Trophoblast cell (in vitro differentiated cells and primary cell): ENCODE data around the gene DNAH17.
"Not testable (repeated sequence)": the region's sequence is repeated elsewhere in the genome, so short reads cannot be mapped to it uniquely, and the experiment has no call there.

ENCODE experiments used
- DNase-seq, 2 donors: peaks; one replicate each; pipeline ENCODE4 v3.0.0-alpha.2; 2016
- H2AFZ ChIP-seq: 2 replicates; pipeline ENCODE4 v1.6.1; 2013; ENCODE audit warnings: low read length, moderate library complexity, mild to moderate bottlenecking; ENCODE audit not compliant: insufficient read depth, poor library complexity
- H2AK5ac ChIP-seq: 2 replicates; pipeline ENCODE4 v1.6.1; 2013; ENCODE audit warnings: mild to moderate bottlenecking, low read length
- H2BK120ac ChIP-seq: 2 replicates; pipeline ENCODE4 v1.6.1; 2013; ENCODE audit warnings: low read length, mild to moderate bottlenecking, moderate library complexity; ENCODE audit not compliant: insufficient read depth, poor library complexity
- H2BK12ac ChIP-seq: 2 replicates; pipeline ENCODE4 v1.6.1; 2013; ENCODE audit warnings: mild to moderate bottlenecking, low read length, moderate library complexity
- H2BK5ac ChIP-seq: 2 replicates; pipeline ENCODE4 v1.6.1; 2013; ENCODE audit warnings: low read length, low read depth, moderate library complexity, mild to moderate bottlenecking; ENCODE audit not compliant: poor library complexity
- H3K14ac ChIP-seq: 2 replicates; pipeline ENCODE4 v1.6.1; 2013; ENCODE audit warnings: mild to moderate bottlenecking, low read length
- H3K18ac ChIP-seq: 2 replicates; pipeline ENCODE4 v1.6.1; 2013; ENCODE audit warnings: mild to moderate bottlenecking, low read length
- H3K23ac ChIP-seq: 2 replicates; pipeline ENCODE4 v1.6.1; 2013; ENCODE audit warnings: low read length
- H3K27ac ChIP-seq: 2 replicates; pipeline ENCODE4 v1.5.1; 2013; ENCODE audit warnings: low read depth, mild to moderate bottlenecking, inconsistent platforms, low read length, moderate library complexity
- H3K27me3 ChIP-seq: 2 replicates; pipeline ENCODE4 v1.6.1; 2013; ENCODE audit warnings: inconsistent platforms, mild to moderate bottlenecking, low read length, moderate library complexity; ENCODE audit not compliant: insufficient read depth
- H3K36me3 ChIP-seq, 2 experiments: 1 replicate in 1 of 2; 2 replicates in 1 of 2; pipeline ENCODE4 v1.6.1; 2013; ENCODE audit warnings: low read length in 2 of 2, mild to moderate bottlenecking in 2 of 2, moderate library complexity in 1 of 2; ENCODE audit not compliant: insufficient read depth in 2 of 2, control insufficient read depth in 1 of 2
- H3K4ac ChIP-seq: 2 replicates; pipeline ENCODE4 v1.6.1; 2013; ENCODE audit warnings: low read depth, mild to moderate bottlenecking, low read length, moderate library complexity
- H3K4me1 ChIP-seq, 2 experiments: 1 replicate in 1 of 2; 2 replicates in 1 of 2; pipeline ENCODE4 v1.6.1; 2013; ENCODE audit warnings: low read length in 2 of 2, mild to moderate bottlenecking in 2 of 2, moderate library complexity in 1 of 2; ENCODE audit not compliant: insufficient read depth in 2 of 2, control insufficient read depth in 1 of 2
- H3K4me2 ChIP-seq: 2 replicates; pipeline ENCODE4 v1.6.1; 2013; ENCODE audit warnings: inconsistent platforms, mild to moderate bottlenecking, low read length, moderate library complexity
- H3K4me3 ChIP-seq: 2 replicates; pipeline ENCODE4 v1.5.1; 2013; ENCODE audit warnings: mild to moderate bottlenecking, low read depth, low read length, inconsistent platforms
- H3K79me1 ChIP-seq: one replicate; pipeline ENCODE4 v1.6.1; 2013; ENCODE audit warnings: low read length
- H3K79me2 ChIP-seq: 2 replicates; pipeline ENCODE4 v1.6.1; 2013; ENCODE audit warnings: low read length, mild to moderate bottlenecking; ENCODE audit not compliant: control insufficient read depth, insufficient read depth, poor library complexity
- H3K9ac ChIP-seq: 2 replicates; pipeline ENCODE4 v1.6.1; 2013; ENCODE audit warnings: mild to moderate bottlenecking, low read length
- H3K9me3 ChIP-seq: 2 replicates; pipeline ENCODE4 v1.6.1; 2013; ENCODE audit warnings: low read depth, mild to moderate bottlenecking, control low read depth, inconsistent platforms, low read length; ENCODE audit not compliant: insufficient read depth
- H4K12ac ChIP-seq: 2 replicates; pipeline ENCODE4 v1.6.1; 2013; ENCODE audit warnings: low read depth, mild to moderate bottlenecking, low read length, moderate library complexity
- H4K8ac ChIP-seq: 2 replicates; pipeline ENCODE4 v1.6.1; 2013; ENCODE audit warnings: low read depth, mild to moderate bottlenecking, low read length, moderate library complexity
- H4K91ac ChIP-seq: one replicate; pipeline ENCODE4 v1.6.1; 2013; ENCODE audit warnings: low read depth, mild to moderate bottlenecking, low read length, moderate library complexity
- WGBS: extraction: QIAGEN DNeasy Blood & Tissue Kit; methylation state at CpG from one replicate; pipeline ENCODE4 v1.1.7; 2013; ENCODE audit warnings: missing lambda C conversion rate; ENCODE audit not compliant: insufficient read length, insufficient coverage; ENCODE audit errors: extremely low coverage; 5-methylcytosine and 5-hydroxymethylcytosine counted together

The DNAH17 gene

GRCh38 chr17:78468366-78468765 lies 108.8 kb downstream of the DNAH17 start:
- Histone ChIP-seq H3K4me1 (no peaks in the 10 kb centered on the region), H2AK5ac (no peak overlapping the region), H2BK12ac (no peak overlapping the region), H4K91ac (no peak overlapping the region), H2BK5ac (no peak overlapping the region), H3K79me1 (no peaks in the 10 kb centered on the region), H3K36me3 (no peaks in the 10 kb centered on the region), H3K14ac (no peak overlapping the region), H3K23ac (no peak overlapping the region), H4K12ac (no peak overlapping the region), H3K4ac (no peak overlapping the region), H3K9ac (no peak overlapping the region), H3K4me2 (no peak overlapping the region), H3K9me3 (peaks cover 11% of the 10 kb centered on the region), H3K79me2 (no peaks in the 10 kb centered on the region), H2AFZ (no peak overlapping the region), H2BK120ac (no peak overlapping the region), H3K27ac (no peak overlapping the region), H4K8ac (no peak overlapping the region), H3K4me3 (no peak overlapping the region), H3K18ac (no peak overlapping the region), H3K27me3 (no peaks in the 10 kb centered on the region)
- no peak for DNase-seq
- WGBS, result no CpG with 5 or more reads among the region's 12 CpGs

- Histone ChIP-seq H3K79me2 (no peaks in the 10 kb centered on the region), H2AK5ac (no peak overlapping the region), H3K23ac (no peak overlapping the region), H2AFZ (no peak overlapping the region), H3K79me1 (no peaks in the 10 kb centered on the region), H4K91ac (no peak overlapping the region), H3K4me3 (no peak overlapping the region), H3K27ac (no peak overlapping the region), H3K14ac (no peak overlapping the region), H4K8ac (no peak overlapping the region), H2BK5ac (no peak overlapping the region), H3K4ac (no peak overlapping the region), H2BK120ac (no peak overlapping the region), H3K27me3 (no peaks in the 10 kb centered on the region), H3K18ac (no peak overlapping the region), H3K9me3 (peaks cover 11% of the 10 kb centered on the region), H3K9ac (no peak overlapping the region), H3K4me1 (no peaks in the 10 kb centered on the region), H2BK12ac (no peak overlapping the region), H3K36me3 (no peaks in the 10 kb centered on the region), H3K4me2 (no peak overlapping the region), H4K12ac (no peak overlapping the region)
- no peak for DNase-seq
- no CpG with 5 or more reads among the region's 26 CpGs for WGBS
Measured at GRCh38 chr17:78466786-78467715, 110.1 kb downstream of the DNAH17 start.

GRCh38 chr17:78466109-78466785 lies 110.9 kb downstream of the DNAH17 start:
- not testable (repeated sequence) for H3K14ac ChIP-seq, H4K12ac ChIP-seq, H3K9ac ChIP-seq, H3K79me1 ChIP-seq, H2AFZ ChIP-seq, H3K36me3 ChIP-seq, H3K79me2 ChIP-seq, H3K4ac ChIP-seq, H3K4me1 ChIP-seq, H2BK120ac ChIP-seq, H4K8ac ChIP-seq, H3K4me3 ChIP-seq, H2AK5ac ChIP-seq, H3K18ac ChIP-seq, DNase-seq, H3K27me3 ChIP-seq, H3K27ac ChIP-seq, H2BK5ac ChIP-seq, H4K91ac ChIP-seq, H3K4me2 ChIP-seq, H2BK12ac ChIP-seq, H3K23ac ChIP-seq
- WGBS, result no CpG with 5 or more reads among the region's 19 CpGs
- H3K9me3 ChIP-seq, result peaks cover 11% of the 10 kb centered on the region

GRCh38 chr17:78462148-78462547 lies 115.0 kb downstream of the DNAH17 start:
- no CpG with 5 or more reads among the region's 8 CpGs for WGBS
- Histone ChIP-seq H3K9ac (no peak overlapping the region), H4K8ac (no peak overlapping the region), H3K27ac (no peak overlapping the region), H3K36me3 (no peaks in the 10 kb centered on the region), H3K18ac (no peak overlapping the region), H2BK5ac (no peak overlapping the region), H2BK120ac (no peak overlapping the region), H2AFZ (no peak overlapping the region), H3K4me1 (no peaks in the 10 kb centered on the region), H3K4me3 (no peak overlapping the region), H3K4ac (no peak overlapping the region), H3K4me2 (no peak overlapping the region), H3K79me2 (no peaks in the 10 kb centered on the region), H3K27me3 (no peaks in the 10 kb centered on the region), H3K14ac (no peak overlapping the region), H3K79me1 (no peaks in the 10 kb centered on the region), H3K9me3 (peaks cover 7% of the 10 kb centered on the region), H2AK5ac (no peak overlapping the region), H3K23ac (no peak overlapping the region), H2BK12ac (no peak overlapping the region), H4K91ac (no peak overlapping the region), H4K12ac (no peak overlapping the region)
- no peak for DNase-seq
